Transverse colon (tissue), 4 donors: ENCODE data around the gene LCAT. TPM values are rescaled to one million over a fixed set of nuclear protein-coding genes. Genes with fewer than 3 reads are reported as not detected.
"Not testable (repeated sequence)": the region's sequence is repeated elsewhere in the genome, so short reads cannot be mapped to it uniquely, and the experiment has no call there.

Experiments
- DNase-seq: peaks from one replicate; pipeline ENCODE4 v3.0.0-alpha.2; 2019
- H3K27ac ChIP-seq, 4 donors: fragments of 200-600 bp; sonication (generic); 2 replicates each; pipeline ENCODE4 v1.5.1; 2016 to 2018; ENCODE audit warnings: inconsistent platforms in 4 of 4
- H3K27me3 ChIP-seq: fragments of 200-600 bp; sonication (generic); 2 replicates; pipeline ENCODE4 v1.5.1; 2017; ENCODE audit warnings: inconsistent platforms
- H3K36me3 ChIP-seq, 4 donors: fragments of 200-600 bp; sonication (generic); 2 replicates each; pipeline ENCODE4 v1.5.1; 2017 to 2019; ENCODE audit warnings: inconsistent platforms in 4 of 4
- H3K4me1 ChIP-seq, 4 donors: fragments of 200-600 bp; sonication (generic); 2 replicates each; pipeline ENCODE4 v1.5.1; 2017 to 2020; ENCODE audit warnings: inconsistent platforms in 4 of 4
- H3K4me3 ChIP-seq, 4 donors: fragments of 200-600 bp; sonication (generic); 1 replicate in 1 of 4; 2 replicates in 3 of 4; pipeline versions ENCODE4 v1.5.1 to v1.6.1; 2017 to 2019; ENCODE audit warnings: inconsistent platforms in 4 of 4
- H3K9me3 ChIP-seq, 2 donors: fragments of 200-600 bp; sonication (generic); 2 replicates each; pipeline ENCODE4 v1.5.1; 2017 to 2019; ENCODE audit warnings: inconsistent platforms in 2 of 2
- EP300 ChIP-seq: sonication (generic); formaldehyde crosslinking; IDR thresholded peaks from one replicate; pipeline ENCODE4 v1.6.1; 2017; ENCODE audit warnings: antibody characterized with exemption, low read depth
- POLR2A ChIP-seq: fragments of 450-650 bp; IDR thresholded peaks from one replicate; pipeline ENCODE4 v1.6.1; 2016; ENCODE audit warnings: antibody characterized with exemption, mild to moderate bottlenecking, moderate library complexity
- POLR2AphosphoS5 ChIP-seq, 3 donors: sonication (generic); formaldehyde crosslinking; IDR thresholded peaks; one replicate each; pipeline ENCODE4 v1.6.1; 2016; ENCODE audit warnings: antibody characterized with exemption in 3 of 3
- WGBS, 2 donors: methylation state at CpG; one replicate each; pipeline ENCODE4 v1.1.5; 2018; ENCODE audit warnings: low coverage in 1 of 2; 5-methylcytosine and 5-hydroxymethylcytosine counted together
- in situ Hi-C, 4 donors: fragments of 200-750 bp; cut with MboI; loops; one replicate each; pipeline versions ENCODE4 v1.15.0 to v1.15.1; 2017; ENCODE audit warnings: low sequenced_read_pairs in 3 of 4, low pct_ligation_motif_present in 1 of 4, low pct_unique_long_range_greater_than_20kb in 1 of 4
- intact Hi-C: fragments of 100-400 bp; cut with DNase I; formaldehyde crosslinking; loops from one replicate; pipeline ENCODE4 v1.15.1; 2023; ENCODE audit warnings: low total_unique reads
- total RNA-seq, 4 donors: library from RNA; depleted of rRNA; stranded (reverse); fragments of >200 nt; gene quantifications; one replicate each; pipeline ENCODE4 v1.1.0, GENCODE V29; 2016
- TF ChIP-seq, protein P1 (sequence below), 5 experiments: fragments of 200-600 bp in 3 of 5; fragments of 450-650 bp in 2 of 5; sonication (generic) in 3 of 5; IDR thresholded peaks; 1 replicate in 2 of 5; 2 replicates in 3 of 5; pipeline ENCODE4 v1.5.1; 2016 to 2017; ENCODE audit warnings: antibody characterized with exemption in 5 of 5, inconsistent platforms in 3 of 5, mild to moderate bottlenecking in 2 of 5, moderate library complexity in 1 of 5

Gene LCAT
- total RNA-seq, 4 donors from 2014 or later: 2.2 to 30.7 (median 4.2) TPM

DNA sequence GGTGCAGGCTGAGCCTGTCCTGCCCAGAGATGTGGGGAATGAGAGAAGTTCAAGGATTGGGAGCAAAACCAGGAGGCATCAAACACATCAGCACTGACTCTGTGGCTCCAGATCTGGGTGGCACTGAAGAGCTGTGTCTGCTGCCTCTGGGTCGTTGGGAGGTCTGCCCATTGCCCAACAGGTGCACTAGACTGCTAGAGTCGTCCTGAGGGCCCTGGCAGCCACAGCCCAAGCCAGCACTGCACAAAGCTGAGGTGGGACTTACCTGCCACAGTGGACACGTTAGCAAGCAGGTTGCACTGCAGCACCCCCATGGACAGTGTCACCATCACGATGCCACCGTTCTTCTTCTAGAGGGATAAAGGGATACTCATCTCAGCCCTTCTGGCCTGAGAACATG lies 33.1 kb upstream of the LCAT start:
- Histone ChIP-seq H3K27me3 (no peaks in the 10 kb centered on the region), H3K4me1 (no peaks in the 10 kb centered on the region), H3K27ac (no peak overlapping the region), H3K4me3 (no peak overlapping the region), H3K36me3 (no peaks in the 10 kb centered on the region), H3K9me3 (no peaks in the 10 kb centered on the region)
- no peak for DNase-seq
- TF ChIP-seq POLR2AphosphoS5 (IDR thresholded peaks at IDR 0.05) (no peak), EP300 (no peak), POLR2A (no peak)
- TF ChIP-seq, protein P1, sequence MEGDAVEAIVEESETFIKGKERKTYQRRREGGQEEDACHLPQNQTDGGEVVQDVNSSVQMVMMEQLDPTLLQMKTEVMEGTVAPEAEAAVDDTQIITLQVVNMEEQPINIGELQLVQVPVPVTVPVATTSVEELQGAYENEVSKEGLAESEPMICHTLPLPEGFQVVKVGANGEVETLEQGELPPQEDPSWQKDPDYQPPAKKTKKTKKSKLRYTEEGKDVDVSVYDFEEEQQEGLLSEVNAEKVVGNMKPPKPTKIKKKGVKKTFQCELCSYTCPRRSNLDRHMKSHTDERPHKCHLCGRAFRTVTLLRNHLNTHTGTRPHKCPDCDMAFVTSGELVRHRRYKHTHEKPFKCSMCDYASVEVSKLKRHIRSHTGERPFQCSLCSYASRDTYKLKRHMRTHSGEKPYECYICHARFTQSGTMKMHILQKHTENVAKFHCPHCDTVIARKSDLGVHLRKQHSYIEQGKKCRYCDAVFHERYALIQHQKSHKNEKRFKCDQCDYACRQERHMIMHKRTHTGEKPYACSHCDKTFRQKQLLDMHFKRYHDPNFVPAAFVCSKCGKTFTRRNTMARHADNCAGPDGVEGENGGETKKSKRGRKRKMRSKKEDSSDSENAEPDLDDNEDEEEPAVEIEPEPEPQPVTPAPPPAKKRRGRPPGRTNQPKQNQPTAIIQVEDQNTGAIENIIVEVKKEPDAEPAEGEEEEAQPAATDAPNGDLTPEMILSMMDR (IDR thresholded peaks at IDR 0.05): no peak
- intact Hi-C loops: no loop called here
- 75% methylated on average over 4 of the region's 5 CpGs; no CpG with 5 or more reads in 1 of the 2 donors for WGBS, 2 donors
- in situ Hi-C loops: no loop called here

DNA sequence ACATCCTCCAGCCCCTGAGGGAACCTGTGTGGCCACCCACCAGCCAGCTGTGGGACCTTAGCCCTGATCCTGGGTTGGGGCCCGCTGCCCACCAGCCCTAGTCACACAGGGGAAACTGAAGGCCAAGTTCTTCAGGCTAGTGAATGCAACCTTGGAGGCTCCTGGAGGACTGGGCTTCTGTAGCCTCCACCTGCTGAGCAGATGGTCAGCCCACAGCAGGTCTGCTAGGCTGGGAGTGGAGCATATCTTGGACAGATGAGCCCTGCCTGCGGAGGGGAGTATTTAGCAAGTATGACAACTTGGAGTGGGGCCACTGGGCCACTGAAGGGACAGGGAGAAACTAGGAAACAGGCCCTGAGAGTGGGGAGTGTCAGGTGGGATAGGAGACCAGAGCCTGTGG lies 32.3 kb upstream of the LCAT start:
- in situ Hi-C loops (no loop called here), intact Hi-C loops (no loop called here)
- H3K4me1 ChIP-seq: no peaks in the 10 kb centered on the region
- H3K4me3 ChIP-seq: no peak overlapping the region
- TF ChIP-seq POLR2A (no peak), EP300 (no peak), POLR2AphosphoS5 (IDR thresholded peaks at IDR 0.05) (no peak)
- TF ChIP-seq, protein P1 (IDR thresholded peaks at IDR 0.05): no peak
- H3K27ac ChIP-seq: no peak overlapping the region
- no peak for DNase-seq
- H3K9me3 ChIP-seq: no peaks in the 10 kb centered on the region
- 100% methylated on average over 2 of the region's 2 CpGs; no CpG with 5 or more reads in 1 of the 2 donors for WGBS, 2 donors
- no peaks in the 10 kb centered on the region for H3K36me3 ChIP-seq
- H3K27me3 ChIP-seq: no peaks in the 10 kb centered on the region

DNA sequence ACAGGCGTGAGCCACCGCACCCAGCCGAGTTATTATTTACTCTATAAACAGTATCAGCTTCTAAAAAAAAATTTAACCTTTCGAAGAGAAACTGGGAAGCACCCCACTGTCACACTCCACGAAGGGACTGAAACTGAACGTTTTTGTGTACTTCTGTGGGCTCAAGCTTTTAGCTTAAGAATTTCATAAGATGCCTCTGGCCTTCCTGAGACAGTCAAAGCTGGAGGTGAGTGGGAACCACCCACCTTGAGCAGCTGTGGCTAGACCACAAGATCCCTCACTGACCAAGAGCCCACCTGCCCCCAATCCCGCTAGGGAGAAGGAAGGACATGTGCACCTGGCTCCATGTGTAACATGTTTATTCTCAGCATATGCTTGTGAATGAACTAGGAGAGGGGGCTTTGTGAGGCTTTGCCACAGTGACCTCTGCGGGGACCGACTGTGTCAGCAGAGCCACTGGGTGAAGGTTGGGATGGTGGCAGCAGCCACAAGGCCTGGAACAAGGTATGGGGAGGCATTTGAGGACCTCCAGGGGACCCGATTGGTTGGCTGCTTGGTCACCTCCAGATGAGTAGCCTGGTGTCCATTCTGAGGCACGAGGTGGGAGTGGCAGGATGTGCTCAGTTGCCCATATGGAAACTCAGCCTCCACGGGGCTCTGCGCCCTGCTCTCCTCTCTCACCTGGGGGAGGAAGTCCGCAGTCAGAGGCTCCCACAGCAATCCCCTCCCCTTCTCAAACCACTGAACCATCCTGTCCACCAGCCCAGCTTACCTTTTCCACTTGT lies 31.6 kb upstream of the LCAT start:
- Histone ChIP-seq H3K36me3 (no peaks in the 10 kb centered on the region), H3K27ac (peak overlapping the region in 1 of 4 donors; percentile 30), H3K27me3 (no peaks in the 10 kb centered on the region), H3K4me1 (no peaks in the 10 kb centered on the region), H3K4me3 (no peak overlapping the region), H3K9me3 (no peaks in the 10 kb centered on the region)
- 54 to 72% methylated on average over 4 to 14 of the region's 14 CpGs for WGBS, 2 donors
- intact Hi-C loops: no loop called here
- no peak for DNase-seq
- in situ Hi-C loops: no loop called here
- no peak for TF ChIP-seq POLR2AphosphoS5 (IDR thresholded peaks at IDR 0.05)
- no peak for TF ChIP-seq POLR2A
- TF ChIP-seq, protein P1 (IDR thresholded peaks at IDR 0.05): no peak
- TF ChIP-seq EP300: no peak

DNA sequence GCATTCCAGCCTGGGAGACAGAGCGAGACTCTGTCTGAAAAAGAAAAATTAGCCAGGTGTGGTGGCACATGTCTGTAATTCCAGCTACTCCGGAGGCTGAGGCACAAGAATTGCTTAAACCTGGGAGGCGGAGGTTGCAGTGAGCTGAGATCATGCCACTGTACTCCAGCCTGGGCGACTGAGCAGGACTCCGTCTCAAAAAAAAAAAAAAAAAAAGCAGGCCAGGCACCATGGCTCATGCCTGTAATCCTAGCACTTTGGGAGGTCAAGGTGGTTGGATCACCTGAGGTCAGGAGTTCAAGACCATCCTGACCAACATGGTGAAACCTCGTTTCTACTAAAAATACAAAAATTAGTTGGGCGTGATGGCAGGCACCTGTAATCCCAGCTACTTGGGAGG lies 28.4 kb upstream of the LCAT start:
- intact Hi-C loops: loop anchor here (5.0 kb wide), 1 partner anchor 1675 kb away; no protein-coding TSS in a partner anchor
- in situ Hi-C loops: not testable (repeated sequence)
- 75 to 89% methylated on average over 3 to 7 of the region's 7 CpGs for WGBS, 2 donors

More for the DNA sequence above, 28.4 kb upstream of the LCAT start:
- DNase-seq, H3K4me3 ChIP-seq, H3K36me3 ChIP-seq, H3K27ac ChIP-seq, H3K9me3 ChIP-seq: not testable (repeated sequence)
- Histone ChIP-seq H3K4me1 (peaks cover 0 to 10% (median 8%) of the 10 kb centered on the region in 4 donors), H3K27me3 (peaks cover 22% of the 10 kb centered on the region)
